GM12875 (cell line): ENCODE results near the gene SLC23A1.

Source experiments
- H3K4me3 ChIP-seq: one replicate; pipeline ENCODE4 v1.5.1; 2011; ENCODE audit warnings: low read depth, low read length, control low read depth
- CTCF ChIP-seq: IDR thresholded peaks from 2 replicates; pipeline ENCODE4 v1.5.1; 2011; ENCODE audit warnings: low read depth, mild to moderate bottlenecking, control low read depth, inconsistent platforms, low read length, moderate library complexity, borderline replicate concordance; ENCODE audit not compliant: insufficient read depth

Gene SLC23A1

GRCh38 chr5:139393497-139394122 is 10.5 kb upstream of the SLC23A1 start:
- H3K4me3 ChIP-seq, result peak overlapping the region; percentile 85
- TF ChIP-seq CTCF, result no peak

- TF ChIP-seq CTCF, result peak; percentile 99
- H3K4me3 ChIP-seq, result peak overlapping the region; percentile 85
These were observed 9.8 kb upstream of the SLC23A1 start for GRCh38 chr5:139392678-139393496.

GRCh38 chr5:139392324-139392677 is 9.2 kb upstream of the SLC23A1 start:
- peak overlapping the region; percentile 85 for H3K4me3 ChIP-seq
- TF ChIP-seq CTCF, result no peak

- H3K4me3 ChIP-seq, result peak overlapping the region; percentile 85
- TF ChIP-seq CTCF, result no peak
These were observed 8.7 kb upstream of the SLC23A1 start for GRCh38 chr5:139391570-139392323.

GRCh38 chr5:139390639-139391569 is 7.8 kb upstream of the SLC23A1 start:
- peak overlapping the region; percentile 85 for H3K4me3 ChIP-seq
- TF ChIP-seq CTCF, result no peak
